Measurements from ENCODE around the gene CD1C. TPM values are rescaled to one million over a fixed set of nuclear protein-coding genes. Genes with fewer than 3 reads are reported as not detected.

CD1C gene
- total and polyA plus RNA-seq, 9 of the 15 experiments (the other 6 are each of a cell fraction or from before 2014, with no cell fraction given), result not detected

- ATAC-seq (no peak), DNase-seq (ENCODE audit: extremely low read depth in 1 of 4, low spot score in 3 of 4) (no peak), FAIRE-seq (no peak)
- Histone ChIP-seq H3K4me1 (replicated peaks in 1 of 2; ENCODE audit: control insufficient read depth in 2 of 2, insufficient read depth in 2 of 2, low read length in 2 of 2) (no peaks in the 10 kb centered on the region), H3K4me2 (ENCODE audit: insufficient read depth, low read length) (no peak overlapping the region), H2AFZ (ENCODE audit: low read depth, low read length) (no peak overlapping the region), H3K9me3 (replicated peaks; ENCODE audit: control insufficient read depth, insufficient read depth, low read depth, low read length) (no peaks in the 10 kb centered on the region), H3K36me3 (ENCODE audit: control insufficient read depth, insufficient read depth, low read length) (no peaks in the 10 kb centered on the region), H3K9me1 (ENCODE audit: control insufficient read depth, insufficient read depth, low read length) (no peaks in the 10 kb centered on the region), H3K9ac (ENCODE audit: insufficient read depth in 1 of 2, low read depth in 2 of 2, low read length in 2 of 2) (no peak overlapping the region), H3K4me3 (no peak overlapping the region), H4K20me1 (replicated peaks; ENCODE audit: control insufficient read depth, insufficient read depth, low read length) (no peaks in the 10 kb centered on the region), H3K79me2 (ENCODE audit: control insufficient read depth, insufficient read depth, low read length) (no peaks in the 10 kb centered on the region), H3K27me3 (ENCODE audit: control insufficient read depth in 2 of 2, insufficient read depth in 2 of 2, low read length in 2 of 2) (no peaks in the 10 kb centered on the region; a peak in 1 of 5 replicates), H3K27ac (ENCODE audit: extremely low read depth, low read depth, low read length) (no peak overlapping the region)
- 4% methylated on average over 2 of the region's 2 CpGs for WGBS (ENCODE audit: insufficient coverage, low coverage, missing lambda C conversion rate)
- CTCF ChIA-PET (ENCODE audit: low intra/inter-chr PET ratio), result no interaction called here
- no TSS peak for BruUV-seq (replicated peaks)
- peak; percentile 25; the same call in 1 of the 2 replicates for TF ChIP-seq SPI1 (IDR thresholded peaks at IDR 0.05; ENCODE audit: borderline replicate concordance, low read depth, low read length)
- no peak for TF ChIP-seq ILK (tag; IDR thresholded peaks at IDR 0.05; ENCODE audit: borderline replicate concordance, low read depth)
- no peak for TF ChIP-seq ZFP1 (CRISPR knock-in tag; IDR thresholded peaks at IDR 0.05)
- TF ChIP-seq TEAD1 (CRISPR knock-in tag; IDR thresholded peaks at IDR 0.05), result no peak
- POLR2A ChIA-PET, result no interaction called here
- in situ Hi-C loops (cut with MboI) (no loop called here), intact Hi-C loops (cut with micrococcal nuclease) (no loop called here)
Observed at GRCh38 chr1:158257888-158258287, 31.8 kb upstream of the CD1C start.

- no peaks in the 10 kb centered on the region for H3K9me3 ChIP-seq (replicated peaks; ENCODE audit: control insufficient read depth, insufficient read depth, low read depth, low read length)
- WGBS (ENCODE audit: insufficient coverage, low coverage, missing lambda C conversion rate), result 5% methylated on average over 1 of the region's 1 CpG
- H3K4me2 ChIP-seq (ENCODE audit: insufficient read depth, low read length), result no peak overlapping the region
- ChIA-PET CTCF (ENCODE audit: low intra/inter-chr PET ratio) (no interaction called here), POLR2A (no interaction called here)
- no peaks in the 10 kb centered on the region; a peak in 1 of 5 replicates for H3K27me3 ChIP-seq (ENCODE audit: control insufficient read depth in 2 of 2, insufficient read depth in 2 of 2, low read length in 2 of 2)
- H3K9ac ChIP-seq (ENCODE audit: insufficient read depth in 1 of 2, low read depth in 2 of 2, low read length in 2 of 2), result no peak overlapping the region
- no peak overlapping the region for H3K27ac ChIP-seq (ENCODE audit: extremely low read depth, low read depth, low read length)
- no peak overlapping the region for H3K4me3 ChIP-seq
- in situ Hi-C loops (cut with MboI), result no loop called here
- BruUV-seq (replicated peaks), result no TSS peak
- no peak for FAIRE-seq
- no peaks in the 10 kb centered on the region for H3K79me2 ChIP-seq (ENCODE audit: control insufficient read depth, insufficient read depth, low read length)
- no peak for ATAC-seq
- H4K20me1 ChIP-seq (replicated peaks; ENCODE audit: control insufficient read depth, insufficient read depth, low read length), result no peaks in the 10 kb centered on the region
- H2AFZ ChIP-seq (ENCODE audit: low read depth, low read length), result no peak overlapping the region
- H3K9me1 ChIP-seq (ENCODE audit: control insufficient read depth, insufficient read depth, low read length), result no peaks in the 10 kb centered on the region
- intact Hi-C loops (cut with micrococcal nuclease), result no loop called here
- no peaks in the 10 kb centered on the region for H3K36me3 ChIP-seq (ENCODE audit: control insufficient read depth, insufficient read depth, low read length)
- no peak for DNase-seq (ENCODE audit: extremely low read depth in 1 of 4, low spot score in 3 of 4)
- no peaks in the 10 kb centered on the region for H3K4me1 ChIP-seq (replicated peaks in 1 of 2; ENCODE audit: control insufficient read depth in 2 of 2, insufficient read depth in 2 of 2, low read length in 2 of 2)
- no peak for TF ChIP-seq ZNF75A (CRISPR knock-in tag; IDR thresholded peaks at IDR 0.05)
Observed at GRCh38 chr1:158259117-158259516, 30.6 kb upstream of the CD1C start.
